Adipocyte (in vitro differentiated cells): ENCODE measurements around the gene ITGB3.

Experiments used
- DNase-seq: peaks from one replicate; pipeline ENCODE4 v3.0.0-alpha.2; 2015; ENCODE audit warnings: low read depth
- H3K27me3 ChIP-seq: replicated peaks from 2 replicates; pipeline ENCODE4 v1.7.0; 2013; ENCODE audit warnings: mild to moderate bottlenecking, low read length, moderate library complexity; ENCODE audit not compliant: control insufficient read depth, insufficient read depth
- H3K36me3 ChIP-seq: 2 replicates; pipeline ENCODE4 v1.7.0; 2013; ENCODE audit warnings: low read length, mild to moderate bottlenecking, moderate library complexity; ENCODE audit not compliant: control insufficient read depth, insufficient read depth, severe bottlenecking
- H3K4me1 ChIP-seq: 2 replicates; pipeline ENCODE4 v1.7.0; 2013; ENCODE audit warnings: mild to moderate bottlenecking, low read length, moderate library complexity; ENCODE audit not compliant: control insufficient read depth, insufficient read depth
- H3K4me3 ChIP-seq: 2 replicates; pipeline ENCODE4 v1.7.0; 2013; ENCODE audit warnings: mild to moderate bottlenecking, low read length, moderate library complexity
- H3K9ac ChIP-seq: 2 replicates; pipeline ENCODE4 v1.7.0; 2013; ENCODE audit warnings: mild to moderate bottlenecking, low read length, moderate library complexity
- H3K9me3 ChIP-seq: 2 replicates; pipeline ENCODE4 v1.7.0; 2013; ENCODE audit warnings: mild to moderate bottlenecking, low read length, moderate library complexity; ENCODE audit not compliant: control insufficient read depth

ITGB3 gene

GRCh38 chr17:47279062-47279801, 25.6 kb downstream of the ITGB3 start:
- no peaks in the 10 kb centered on the region for H3K9me3 ChIP-seq
- peak; percentile 82 for DNase-seq
- H3K36me3 ChIP-seq: peaks cover under 1% of the 10 kb centered on the region
- no peaks in the 10 kb centered on the region for H3K27me3 ChIP-seq
- peaks cover 55% of the 10 kb centered on the region for H3K4me1 ChIP-seq
- peak overlapping the region; percentile 63 for H3K4me3 ChIP-seq
- peak overlapping the region; percentile 48 for H3K9ac ChIP-seq

- peak; percentile 59 for DNase-seq
- no peaks in the 10 kb centered on the region for H3K27me3 ChIP-seq
These were observed 26.6 kb downstream of the ITGB3 start for GRCh38 chr17:47280072-47280811.

GRCh38 chr17:47281216-47281615, 27.6 kb downstream of the ITGB3 start:
- H3K4me3 ChIP-seq: no peak overlapping the region
- H3K4me1 ChIP-seq: peaks cover 42% of the 10 kb centered on the region
- no peaks in the 10 kb centered on the region for H3K27me3 ChIP-seq
- H3K9me3 ChIP-seq: no peaks in the 10 kb centered on the region
- H3K9ac ChIP-seq: no peak overlapping the region
- peaks cover 9% of the 10 kb centered on the region for H3K36me3 ChIP-seq
- DNase-seq: no peak

More at GRCh38 chr17:47280072-47280811, 26.6 kb downstream of the ITGB3 start:
- H3K4me1 ChIP-seq: peaks cover 51% of the 10 kb centered on the region
- H3K9ac ChIP-seq: peak overlapping the region; percentile 48
- H3K4me3 ChIP-seq: peak overlapping the region; percentile 63
- peaks cover 9% of the 10 kb centered on the region for H3K36me3 ChIP-seq
- H3K9me3 ChIP-seq: no peaks in the 10 kb centered on the region

GRCh38 chr17:47285003-47285402, 31.4 kb downstream of the ITGB3 start:
- H3K9ac ChIP-seq: no peak overlapping the region
- no peaks in the 10 kb centered on the region for H3K27me3 ChIP-seq
- no peak for DNase-seq
- H3K36me3 ChIP-seq: peaks cover 9% of the 10 kb centered on the region
- no peaks in the 10 kb centered on the region for H3K9me3 ChIP-seq
- no peak overlapping the region for H3K4me3 ChIP-seq
- H3K4me1 ChIP-seq: peaks cover 18% of the 10 kb centered on the region

GRCh38 chr17:47286198-47286914, 32.7 kb downstream of the ITGB3 start:
- peaks cover 18% of the 10 kb centered on the region for H3K4me1 ChIP-seq
- no peaks in the 10 kb centered on the region for H3K27me3 ChIP-seq
- DNase-seq: no peak
- H3K36me3 ChIP-seq: peaks cover 9% of the 10 kb centered on the region
- no peak overlapping the region for H3K9ac ChIP-seq
- no peaks in the 10 kb centered on the region for H3K9me3 ChIP-seq
- H3K4me3 ChIP-seq: no peak overlapping the region

- Histone ChIP-seq H3K9me3 (no peaks in the 10 kb centered on the region), H3K36me3 (peaks cover 9% of the 10 kb centered on the region), H3K4me1 (peaks cover 24% of the 10 kb centered on the region), H3K27me3 (no peaks in the 10 kb centered on the region), H3K9ac (no peak overlapping the region), H3K4me3 (no peak overlapping the region)
- DNase-seq: no peak
These were observed 33.4 kb downstream of the ITGB3 start for GRCh38 chr17:47287068-47287467.

- H3K4me1 ChIP-seq: peaks cover 24% of the 10 kb centered on the region
- no peaks in the 10 kb centered on the region for H3K27me3 ChIP-seq
- no peak for DNase-seq
- no peak overlapping the region for H3K4me3 ChIP-seq
- no peaks in the 10 kb centered on the region for H3K9me3 ChIP-seq
- H3K36me3 ChIP-seq: peaks cover 9% of the 10 kb centered on the region
- no peak overlapping the region for H3K9ac ChIP-seq
These were observed 34.0 kb downstream of the ITGB3 start for GRCh38 chr17:47287639-47288038.

- DNase-seq: peak; percentile 6
- H3K9ac ChIP-seq: no peak overlapping the region
- no peaks in the 10 kb centered on the region for H3K9me3 ChIP-seq
- no peak overlapping the region for H3K4me3 ChIP-seq
- peaks cover 25% of the 10 kb centered on the region for H3K4me1 ChIP-seq
- peaks cover 9% of the 10 kb centered on the region for H3K36me3 ChIP-seq
- H3K27me3 ChIP-seq: no peaks in the 10 kb centered on the region
These were observed 35.0 kb downstream of the ITGB3 start for GRCh38 chr17:47288531-47289116.

- DNase-seq: no peak
- Histone ChIP-seq H3K27me3 (no peaks in the 10 kb centered on the region), H3K4me3 (no peak overlapping the region), H3K9ac (no peak overlapping the region), H3K36me3 (peaks cover 8% of the 10 kb centered on the region), H3K4me1 (peaks cover 32% of the 10 kb centered on the region), H3K9me3 (no peaks in the 10 kb centered on the region)
These were observed 35.7 kb downstream of the ITGB3 start for GRCh38 chr17:47289302-47289701.

- Histone ChIP-seq H3K4me3 (no peak overlapping the region), H3K9me3 (no peaks in the 10 kb centered on the region)
These were observed 37.2 kb downstream of the ITGB3 start for GRCh38 chr17:47290870-47291241.

More at GRCh38 chr17:47290870-47291241, 37.2 kb downstream of the ITGB3 start:
- Histone ChIP-seq H3K36me3 (no peaks in the 10 kb centered on the region), H3K4me1 (peaks cover 44% of the 10 kb centered on the region), H3K27me3 (no peaks in the 10 kb centered on the region), H3K9ac (no peak overlapping the region)
- DNase-seq: no peak
